ES-I3 (cell line): ENCODE results near the gene ETS1.

Experiments used
- H3K36me3 ChIP-seq: 2 replicates; pipeline ENCODE4 v1.6.1; 2013; ENCODE audit warnings: mild to moderate bottlenecking, low read length, control low read depth, moderate library complexity; ENCODE audit not compliant: insufficient read depth
- H3K4me1 ChIP-seq: 2 replicates; pipeline ENCODE4 v1.6.1; 2013; ENCODE audit warnings: mild to moderate bottlenecking, control low read depth, low read length; ENCODE audit not compliant: insufficient read depth
- H3K9ac ChIP-seq: 2 replicates; pipeline ENCODE4 v1.6.1; 2013; ENCODE audit warnings: low read depth, mild to moderate bottlenecking, low read length, moderate library complexity
- H3K9me3 ChIP-seq: 2 replicates; pipeline ENCODE4 v1.6.1; 2013; ENCODE audit warnings: mild to moderate bottlenecking, low read length, moderate library complexity; ENCODE audit not compliant: control insufficient read depth, insufficient read depth

The ETS1 gene

DNA sequence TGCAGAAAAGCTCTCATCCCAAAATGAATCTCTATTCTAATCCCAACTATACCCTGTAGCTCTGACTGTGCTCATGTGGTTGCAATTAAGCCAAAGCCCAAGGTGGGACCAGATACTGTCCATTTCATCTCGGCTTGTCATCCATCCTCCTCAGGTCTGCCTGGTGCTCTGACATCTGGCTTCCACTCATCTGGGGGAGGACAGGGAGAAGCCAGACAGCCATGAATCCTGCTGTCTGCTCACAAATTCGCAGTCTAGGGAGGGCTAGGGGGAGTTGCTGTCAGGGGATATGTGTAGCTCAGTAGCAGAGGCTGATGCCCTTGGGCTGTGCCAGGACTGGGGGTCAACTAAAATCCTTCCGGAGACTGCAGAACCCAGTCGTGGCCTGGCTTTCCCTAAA lies 167.1 kb downstream of the ETS1 start:
- Histone ChIP-seq H3K9ac (no peak overlapping the region), H3K36me3 (no peaks in the 10 kb centered on the region), H3K9me3 (no peaks in the 10 kb centered on the region), H3K4me1 (0 out of 2 replicates have a peak, but pooled peaks cover 4% of the 10 kb centered on the region)

DNA sequence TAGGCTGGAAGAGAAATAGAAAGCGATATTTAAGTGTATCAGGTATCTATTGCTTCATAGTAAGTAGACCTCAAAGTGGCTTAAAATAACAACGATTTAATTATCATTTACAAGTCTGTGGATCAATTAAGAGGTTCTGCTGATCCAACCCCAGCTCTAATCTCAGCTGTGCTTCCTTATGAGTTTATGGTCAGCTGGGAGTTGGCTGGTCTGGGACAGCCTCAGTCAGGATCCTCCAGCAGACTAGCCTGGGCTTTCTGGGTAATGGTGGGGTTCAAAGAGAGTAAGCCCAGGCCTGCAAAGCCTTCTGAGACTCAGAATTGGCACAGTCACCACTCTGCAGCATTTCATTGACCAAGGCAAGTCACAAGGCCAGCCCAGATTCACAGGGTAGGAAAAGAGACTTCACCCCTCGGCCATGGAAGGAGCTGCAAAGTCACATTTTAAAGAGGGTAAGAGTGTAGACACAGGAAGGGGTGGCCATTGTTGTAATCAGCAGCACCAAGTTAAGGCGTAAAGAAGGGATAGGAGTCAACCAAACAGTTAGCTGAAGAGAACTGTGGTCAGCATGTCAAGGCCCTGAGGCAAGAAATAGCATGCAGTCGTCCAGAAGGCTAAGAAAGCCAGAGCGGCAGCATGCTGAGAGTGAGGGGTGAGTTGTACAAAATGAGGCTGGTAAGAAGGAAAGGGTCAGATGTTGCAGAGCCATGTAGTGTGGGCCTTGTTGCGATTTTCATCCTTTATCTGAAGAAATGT lies 168.2 kb downstream of the ETS1 start:
- H3K9me3 ChIP-seq, result no peaks in the 10 kb centered on the region
- no peaks in the 10 kb centered on the region for H3K36me3 ChIP-seq
- H3K4me1 ChIP-seq, result no peaks in the 10 kb centered on the region
- H3K9ac ChIP-seq, result no peak overlapping the region

DNA sequence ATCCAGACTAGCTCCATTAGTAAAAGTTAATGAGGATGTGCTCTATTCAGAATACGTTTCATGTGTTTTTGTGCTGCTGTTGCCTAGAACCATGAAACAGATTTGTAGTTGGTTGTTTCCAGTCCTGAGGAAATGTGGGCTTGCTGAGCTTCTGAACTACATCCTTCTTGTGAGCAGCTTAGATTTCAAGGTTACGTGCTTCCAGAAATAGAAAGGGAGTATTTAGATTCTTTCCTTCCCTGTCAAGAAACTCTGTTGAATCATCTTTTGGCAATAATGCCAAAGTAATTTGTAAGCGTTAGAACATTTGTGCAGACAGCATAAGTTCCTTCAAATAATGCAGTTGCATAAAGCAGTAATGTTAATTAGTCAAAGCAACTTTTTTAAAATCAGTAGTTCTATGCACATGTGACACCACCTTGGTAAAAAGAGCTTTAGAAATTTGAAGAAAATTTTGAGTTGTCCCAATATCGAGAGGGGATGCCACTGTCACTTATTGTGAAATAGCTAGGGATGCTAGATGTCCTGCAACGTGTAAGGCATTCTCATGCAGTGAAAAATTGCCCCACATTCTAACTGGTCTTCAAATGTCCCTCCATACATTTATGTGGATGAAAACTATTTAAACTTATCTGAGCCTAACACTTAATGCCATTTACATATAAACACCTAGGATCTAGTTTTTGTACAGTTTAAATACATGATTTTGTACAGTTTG lies 169.6 kb downstream of the ETS1 start:
- no peaks in the 10 kb centered on the region for H3K9me3 ChIP-seq
- no peak overlapping the region for H3K9ac ChIP-seq
- H3K4me1 ChIP-seq, result no peaks in the 10 kb centered on the region
- H3K36me3 ChIP-seq, result no peaks in the 10 kb centered on the region

DNA sequence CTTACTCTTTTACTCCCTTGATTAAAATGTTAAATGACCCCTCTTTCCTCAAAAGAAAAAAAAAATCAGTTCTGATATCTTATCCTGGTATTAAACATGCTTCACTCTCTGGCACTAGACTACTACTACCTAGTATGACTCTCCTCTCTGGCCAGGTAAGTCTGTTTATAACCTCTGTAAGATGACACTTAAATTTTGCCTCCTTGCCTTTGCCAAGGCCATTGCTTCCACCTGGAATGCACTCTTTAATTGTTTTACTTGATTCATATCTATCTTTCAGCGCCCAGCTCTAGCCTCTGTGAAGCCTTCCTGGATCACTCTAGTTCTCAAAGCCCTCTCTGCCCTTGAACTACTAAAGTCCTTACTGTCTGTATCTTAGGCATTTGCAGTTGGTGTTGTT lies 170.4 kb downstream of the ETS1 start:
- H3K9me3 ChIP-seq, result no peaks in the 10 kb centered on the region
- no peaks in the 10 kb centered on the region for H3K4me1 ChIP-seq
- no peaks in the 10 kb centered on the region for H3K36me3 ChIP-seq
- H3K9ac ChIP-seq, result no peak overlapping the region

DNA sequence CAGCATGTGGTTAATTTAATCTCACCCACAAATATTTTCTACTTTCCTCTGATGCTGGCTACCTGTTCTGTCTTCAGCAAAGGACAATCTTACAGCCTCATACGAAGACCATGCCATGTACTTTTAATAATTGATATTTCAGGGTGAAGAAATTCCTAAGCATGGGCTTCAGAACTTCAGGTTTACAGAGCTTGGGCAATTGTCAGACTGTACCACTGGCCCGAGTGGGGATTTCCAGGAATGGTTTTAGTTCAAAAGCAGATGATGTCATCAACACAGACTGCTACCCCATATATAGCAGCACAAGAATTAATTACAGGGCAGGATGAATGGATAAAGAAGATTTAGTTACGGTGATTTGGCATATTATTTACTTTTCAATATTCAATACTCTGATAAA lies 171.8 kb downstream of the ETS1 start:
- H3K36me3 ChIP-seq, result no peaks in the 10 kb centered on the region
- no peak overlapping the region for H3K9ac ChIP-seq
- no peaks in the 10 kb centered on the region for H3K9me3 ChIP-seq
- H3K4me1 ChIP-seq, result no peaks in the 10 kb centered on the region

GRCh38 chr11:128412847-128413791 lies 174.2 kb downstream of the ETS1 start:
- no peak overlapping the region for H3K9ac ChIP-seq
- no peaks in the 10 kb centered on the region for H3K36me3 ChIP-seq
- H3K4me1 ChIP-seq, result no peaks in the 10 kb centered on the region
- H3K9me3 ChIP-seq, result no peaks in the 10 kb centered on the region

- Histone ChIP-seq H3K36me3 (no peaks in the 10 kb centered on the region), H3K9ac (no peak overlapping the region), H3K9me3 (no peaks in the 10 kb centered on the region), H3K4me1 (no peaks in the 10 kb centered on the region)
Measured at GRCh38 chr11:128411812-128412211, 175.5 kb downstream of the ETS1 start.

DNA sequence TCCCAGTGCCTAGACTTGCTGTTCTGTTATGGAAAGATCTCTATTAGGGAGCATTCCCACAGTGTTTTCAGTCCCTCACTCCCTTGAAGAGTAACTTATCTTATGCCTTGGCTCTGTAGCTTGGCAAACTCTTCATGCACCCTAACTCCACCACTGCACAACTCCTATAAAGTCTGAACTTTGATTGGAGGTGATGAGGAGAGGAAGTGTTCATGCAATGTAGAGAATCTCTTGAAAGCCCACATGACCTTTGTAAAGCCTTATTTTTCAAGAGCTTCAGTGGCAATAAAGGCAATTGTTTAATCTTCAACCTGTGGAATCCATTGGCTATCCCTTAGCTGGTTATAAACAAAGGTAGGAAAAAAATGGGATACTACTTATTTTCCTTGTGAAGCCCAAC lies 176.2 kb downstream of the ETS1 start:
- no peaks in the 10 kb centered on the region for H3K4me1 ChIP-seq
- no peaks in the 10 kb centered on the region for H3K9me3 ChIP-seq
- no peaks in the 10 kb centered on the region for H3K36me3 ChIP-seq
- H3K9ac ChIP-seq, result no peak overlapping the region

DNA sequence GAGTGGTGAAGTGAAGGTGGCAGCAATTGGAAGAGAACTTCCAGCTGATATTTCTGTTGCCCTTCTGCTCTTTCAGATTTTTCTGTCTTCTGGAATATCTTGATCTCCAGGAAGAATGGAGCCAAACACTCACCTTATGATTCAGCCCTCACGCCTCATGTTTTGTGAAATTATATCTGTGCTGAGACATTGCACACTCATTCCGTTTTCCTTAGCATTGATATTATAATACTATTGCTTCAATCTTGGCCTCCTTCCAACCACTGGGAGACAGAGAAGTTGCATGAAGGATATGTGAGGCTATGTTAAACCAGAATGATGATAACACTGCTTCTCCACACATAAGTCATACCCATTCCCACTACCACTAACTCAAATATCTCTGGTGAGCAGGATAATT lies 177.9 kb downstream of the ETS1 start:
- no peak overlapping the region for H3K9ac ChIP-seq

More for the DNA sequence above, 177.9 kb downstream of the ETS1 start:
- no peaks in the 10 kb centered on the region for H3K9me3 ChIP-seq
- H3K36me3 ChIP-seq, result no peaks in the 10 kb centered on the region
- no peaks in the 10 kb centered on the region for H3K4me1 ChIP-seq
